Neural progenitor cell (in vitro differentiated cells): ENCODE results near the gene STEAP2. TPM values are rescaled to one million over a fixed set of nuclear protein-coding genes. Genes with fewer than 3 reads are reported as not detected.

Experiments
- DNase-seq: peaks from one replicate; pipeline ENCODE4 v3.0.0-alpha.2; 2016; ENCODE audit warnings: low spot score
- H2AFZ ChIP-seq: fragments of 200-600 bp; sonication (generic); replicated peaks from 2 replicates; pipeline ENCODE4 v1.6.1; 2016; ENCODE audit warnings: antibody characterized with exemption
- H3F3A ChIP-seq: fragments of 200-600 bp; sonication (generic); 2 replicates; pipeline ENCODE4 v1.6.1; 2016; ENCODE audit warnings: antibody characterized with exemption, low read depth
- H3K27ac ChIP-seq: fragments of 200-600 bp; sonication (generic); 2 replicates; pipeline ENCODE4 v1.5.1; 2016; ENCODE audit warnings: mild to moderate bottlenecking
- H3K27me3 ChIP-seq: fragments of 200-600 bp; sonication (generic); 2 replicates; pipeline ENCODE4 v1.6.1; 2016; ENCODE audit warnings: mild to moderate bottlenecking, moderate library complexity
- H3K36me3 ChIP-seq: fragments of 200-600 bp; sonication (generic); 2 replicates; pipeline ENCODE4 v1.5.1; 2016
- H3K4me1 ChIP-seq: fragments of 200-600 bp; sonication (generic); 2 replicates; pipeline ENCODE4 v1.6.1; 2016; ENCODE audit warnings: mixed run types
- H3K4me2 ChIP-seq: fragments of 200-600 bp; sonication (generic); 2 replicates; pipeline ENCODE4 v1.6.1; 2016
- H3K4me3 ChIP-seq: fragments of 200-600 bp; sonication (generic); 2 replicates; pipeline ENCODE4 v1.5.1; 2016
- H3K79me2 ChIP-seq: fragments of 200-600 bp; sonication (generic); 2 replicates; pipeline ENCODE4 v1.6.1; 2016; ENCODE audit warnings: low read depth
- H3K9ac ChIP-seq: fragments of 200-600 bp; sonication (generic); 2 replicates; pipeline ENCODE4 v1.6.1; 2016
- H3K9me3 ChIP-seq: fragments of 200-600 bp; sonication (generic); 2 replicates; pipeline ENCODE4 v1.5.1; 2016; ENCODE audit warnings: low read depth
- H4K20me1 ChIP-seq: fragments of 200-600 bp; sonication (generic); 2 replicates; pipeline ENCODE4 v1.6.1; 2016; ENCODE audit warnings: low read depth
- H3K27ac Mint-ChIP-seq: 3 replicates; pipeline ENCODE4 v1.8.0; 2021; ENCODE audit warnings: mixed read lengths
- H3K27me3 Mint-ChIP-seq: 2 replicates; pipeline ENCODE4 v1.8.0; 2022; ENCODE audit warnings: low read depth, mild to moderate bottlenecking, inconsistent platforms, moderate library complexity, mixed read lengths; ENCODE audit not compliant: insufficient read depth
- H3K36me3 Mint-ChIP-seq: 3 replicates; pipeline ENCODE4 v1.8.0; 2021; ENCODE audit warnings: mixed read lengths
- H3K4me1 Mint-ChIP-seq: 3 replicates; pipeline ENCODE4 v1.8.0; 2021; ENCODE audit warnings: mixed read lengths
- H3K4me3 Mint-ChIP-seq: 3 replicates; pipeline ENCODE4 v1.8.0; 2021; ENCODE audit warnings: mild to moderate bottlenecking, moderate library complexity, mixed read lengths
- H3K9me3 Mint-ChIP-seq: 3 replicates; pipeline ENCODE4 v1.8.0; 2020; ENCODE audit warnings: mixed read lengths
- EZH2 ChIP-seq: fragments of 200-600 bp; sonication (generic); IDR thresholded peaks from 2 replicates; pipeline ENCODE4 v1.6.1; 2017; ENCODE audit warnings: antibody characterized with exemption, mild to moderate bottlenecking, moderate library complexity
- EZH2phosphoT487 ChIP-seq: fragments of 200-600 bp; sonication (generic); IDR thresholded peaks from 2 replicates; pipeline ENCODE4 v1.6.1; 2017; ENCODE audit warnings: antibody characterized with exemption
- total RNA-seq: library from RNA; depleted of rRNA; stranded (reverse); fragments of >200 nt; gene quantifications from 2 replicates; pipeline ENCODE4 v1.2.3, GENCODE V29; 2015; ENCODE audit warnings: low replicate concordance
- TF ChIP-seq, protein P1 (sequence below): fragments of 200-600 bp; sonication (generic); IDR thresholded peaks from 2 replicates; pipeline ENCODE4 v1.5.1; 2017; ENCODE audit warnings: antibody characterized with exemption, mild to moderate bottlenecking

The STEAP2 gene
- total RNA-seq, 1 donor from 2014 or later, result 3.6 TPM

DNA sequence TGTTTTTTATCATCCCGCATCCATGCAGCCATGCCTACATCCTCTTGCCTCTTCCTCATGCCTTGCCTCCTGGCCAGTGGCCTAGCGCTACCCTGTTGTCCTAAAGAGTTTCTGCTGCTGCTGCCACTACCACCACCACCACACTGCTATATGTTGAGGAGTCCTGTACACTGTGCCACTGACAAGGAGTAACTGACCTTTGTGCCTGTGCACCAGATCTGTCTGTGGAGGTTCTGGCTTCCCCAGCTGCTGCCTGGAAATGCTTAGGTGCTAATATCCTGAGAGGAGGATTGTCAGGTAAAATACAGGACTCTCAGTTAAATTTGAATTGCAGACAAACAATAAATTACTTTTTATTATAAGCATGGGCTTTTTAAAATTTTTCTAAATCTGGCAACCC, 26.5 kb downstream of the STEAP2 start:
- no peaks in the 10 kb centered on the region for H3K36me3 ChIP-seq
- no peaks in the 10 kb centered on the region for H3K27me3 ChIP-seq
- no peak overlapping the region for H2AFZ ChIP-seq
- H3K4me2 ChIP-seq, result no peak overlapping the region
- H3K9me3 ChIP-seq, result no peaks in the 10 kb centered on the region
- Mint-ChIP-seq H3K9me3 (no peaks in the 10 kb centered on the region), H3K4me1 (peaks cover 8% of the 10 kb centered on the region), H3K36me3 (no peaks in the 10 kb centered on the region), H3K4me3 (no peak overlapping the region), H3K27ac (no peak overlapping the region), H3K27me3 (peaks cover 2% of the 10 kb centered on the region)
- no peak overlapping the region for H3K4me3 ChIP-seq
- no peak for DNase-seq
- H3F3A ChIP-seq, result peaks cover 2% of the 10 kb centered on the region
- peaks cover 8% of the 10 kb centered on the region for H3K4me1 ChIP-seq
- H4K20me1 ChIP-seq, result no peaks in the 10 kb centered on the region
- no peak overlapping the region for H3K27ac ChIP-seq
- H3K79me2 ChIP-seq, result no peaks in the 10 kb centered on the region
- H3K9ac ChIP-seq, result no peak overlapping the region
- TF ChIP-seq, protein P1, sequence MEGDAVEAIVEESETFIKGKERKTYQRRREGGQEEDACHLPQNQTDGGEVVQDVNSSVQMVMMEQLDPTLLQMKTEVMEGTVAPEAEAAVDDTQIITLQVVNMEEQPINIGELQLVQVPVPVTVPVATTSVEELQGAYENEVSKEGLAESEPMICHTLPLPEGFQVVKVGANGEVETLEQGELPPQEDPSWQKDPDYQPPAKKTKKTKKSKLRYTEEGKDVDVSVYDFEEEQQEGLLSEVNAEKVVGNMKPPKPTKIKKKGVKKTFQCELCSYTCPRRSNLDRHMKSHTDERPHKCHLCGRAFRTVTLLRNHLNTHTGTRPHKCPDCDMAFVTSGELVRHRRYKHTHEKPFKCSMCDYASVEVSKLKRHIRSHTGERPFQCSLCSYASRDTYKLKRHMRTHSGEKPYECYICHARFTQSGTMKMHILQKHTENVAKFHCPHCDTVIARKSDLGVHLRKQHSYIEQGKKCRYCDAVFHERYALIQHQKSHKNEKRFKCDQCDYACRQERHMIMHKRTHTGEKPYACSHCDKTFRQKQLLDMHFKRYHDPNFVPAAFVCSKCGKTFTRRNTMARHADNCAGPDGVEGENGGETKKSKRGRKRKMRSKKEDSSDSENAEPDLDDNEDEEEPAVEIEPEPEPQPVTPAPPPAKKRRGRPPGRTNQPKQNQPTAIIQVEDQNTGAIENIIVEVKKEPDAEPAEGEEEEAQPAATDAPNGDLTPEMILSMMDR, result no peak
- TF ChIP-seq EZH2phosphoT487 (no peak), EZH2 (no peak)

DNA sequence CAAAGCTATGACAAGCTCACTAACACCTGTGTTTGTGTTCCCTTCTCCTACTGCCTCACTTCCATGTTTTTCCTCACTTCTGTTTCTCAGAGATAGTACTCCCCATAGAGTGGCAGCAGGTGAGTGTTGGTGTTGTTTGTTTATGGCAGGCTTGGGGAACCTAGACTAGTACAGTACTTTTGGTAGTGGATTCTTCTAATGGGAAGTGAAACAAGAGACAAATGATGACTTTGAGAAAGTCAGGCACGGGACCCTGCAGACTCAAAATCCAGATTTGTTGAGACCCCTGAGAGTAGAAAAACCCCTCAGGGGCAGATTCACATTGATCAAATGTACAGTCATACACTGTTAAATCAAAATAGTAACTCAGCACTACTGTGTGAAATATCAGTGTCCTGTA, 27.0 kb downstream of the STEAP2 start:
- H3K27me3 ChIP-seq, result no peaks in the 10 kb centered on the region
- no peaks in the 10 kb centered on the region for H3K9me3 ChIP-seq
- H3K27ac ChIP-seq, result no peak overlapping the region
- H3K36me3 ChIP-seq, result no peaks in the 10 kb centered on the region
- peaks cover 8% of the 10 kb centered on the region for H3K4me1 ChIP-seq
- H3K9ac ChIP-seq, result no peak overlapping the region
- H2AFZ ChIP-seq, result no peak overlapping the region
- H3K4me3 ChIP-seq, result no peak overlapping the region
- peaks cover 8% of the 10 kb centered on the region for H3K4me1 Mint-ChIP-seq
- peaks cover 2% of the 10 kb centered on the region for H3F3A ChIP-seq
- no peak overlapping the region for H3K4me2 ChIP-seq
- peaks cover 2% of the 10 kb centered on the region for H3K27me3 Mint-ChIP-seq
- H3K9me3 Mint-ChIP-seq, result no peaks in the 10 kb centered on the region
- no peak overlapping the region for H3K4me3 Mint-ChIP-seq
- no peak overlapping the region for H3K27ac Mint-ChIP-seq
- TF ChIP-seq, protein P1, result no peak
- no peak for TF ChIP-seq EZH2
- no peak for TF ChIP-seq EZH2phosphoT487
- no peaks in the 10 kb centered on the region for H3K79me2 ChIP-seq
- H3K36me3 Mint-ChIP-seq, result no peaks in the 10 kb centered on the region
- no peaks in the 10 kb centered on the region for H4K20me1 ChIP-seq
- DNase-seq, result no peak

- H3F3A ChIP-seq, result peaks cover 2% of the 10 kb centered on the region
- H3K79me2 ChIP-seq, result no peaks in the 10 kb centered on the region
- Mint-ChIP-seq H3K9me3 (no peaks in the 10 kb centered on the region), H3K4me1 (peaks cover 8% of the 10 kb centered on the region), H3K27ac (no peak overlapping the region), H3K4me3 (no peak overlapping the region), H3K36me3 (no peaks in the 10 kb centered on the region), H3K27me3 (peaks cover 2% of the 10 kb centered on the region)
- TF ChIP-seq EZH2, result no peak
- TF ChIP-seq, protein P1, result no peak
- TF ChIP-seq EZH2phosphoT487, result no peak
- H3K9me3 ChIP-seq, result no peaks in the 10 kb centered on the region
- DNase-seq, result no peak
- H3K4me3 ChIP-seq, result no peak overlapping the region
- H3K4me1 ChIP-seq, result peaks cover 8% of the 10 kb centered on the region
- H3K9ac ChIP-seq, result no peak overlapping the region
- no peaks in the 10 kb centered on the region for H3K36me3 ChIP-seq
- peaks cover 2% of the 10 kb centered on the region for H3K27me3 ChIP-seq
- no peak overlapping the region for H2AFZ ChIP-seq
- H3K4me2 ChIP-seq, result no peak overlapping the region
- H3K27ac ChIP-seq, result no peak overlapping the region
- no peaks in the 10 kb centered on the region for H4K20me1 ChIP-seq
These were observed 27.5 kb downstream of the STEAP2 start for GRCh38 chr7:90239050-90239449.
